Activated naive CD8-positive, alpha-beta T cell treated with anti-CD3 and anti-CD28 coated beads, Interleukin-2, amount 10 ng/mL, durations not matched to agents 7 days and 5 days (primary cell): ENCODE data around the gene LRRC28. TPM values are rescaled to one million over a fixed set of nuclear protein-coding genes. Genes with fewer than 3 reads are reported as not detected.

ENCODE experiments used
- ATAC-seq: fragments of 150-1000 bp; cut with Tn5 transposase; one replicate; pipeline ENCODE4 v1.10.0; 2021; ENCODE audit warnings: low read depth, moderate library complexity
- POLR2A ChIA-PET: fragments of 350-600 bp; sonication (Branson Sonifier 250); formaldehyde crosslinking; loops from one replicate; lab custom pipeline; 2021; ENCODE audit warnings: antibody characterized with exemption; lab: Charles Lee
- DNase-seq: peaks from one replicate; pipeline ENCODE4 v3.0.0; 2021
- H3K27ac Mint-ChIP-seq: one replicate; pipeline ENCODE4 v1.8.0; 2022; ENCODE audit warnings: mild to moderate bottlenecking, mixed read lengths
- H3K27me3 Mint-ChIP-seq: one replicate; pipeline ENCODE4 v1.8.0; 2022; ENCODE audit warnings: mild to moderate bottlenecking, moderate library complexity, mixed read lengths
- H3K36me3 Mint-ChIP-seq: one replicate; pipeline ENCODE4 v1.8.0; 2021; ENCODE audit warnings: mild to moderate bottlenecking, mixed read lengths
- H3K4me1 Mint-ChIP-seq: one replicate; pipeline ENCODE4 v1.8.0; 2021; ENCODE audit warnings: mixed read lengths
- H3K4me3 Mint-ChIP-seq: one replicate; pipeline ENCODE4 v1.8.0; 2022; ENCODE audit warnings: mild to moderate bottlenecking, moderate library complexity, mixed read lengths
- H3K9me3 Mint-ChIP-seq: one replicate; pipeline ENCODE4 v1.8.0; 2021; ENCODE audit warnings: mixed read lengths
- total RNA-seq, 2 experiments: library from RNA; stranded (reverse); gene quantifications; one replicate each; pipeline ENCODE4 v1.2.3, GENCODE V29; 2021

Gene LRRC28
- total RNA-seq, 2 experiments from 2014 or later = 18.0 to 20.3 TPM

DNA sequence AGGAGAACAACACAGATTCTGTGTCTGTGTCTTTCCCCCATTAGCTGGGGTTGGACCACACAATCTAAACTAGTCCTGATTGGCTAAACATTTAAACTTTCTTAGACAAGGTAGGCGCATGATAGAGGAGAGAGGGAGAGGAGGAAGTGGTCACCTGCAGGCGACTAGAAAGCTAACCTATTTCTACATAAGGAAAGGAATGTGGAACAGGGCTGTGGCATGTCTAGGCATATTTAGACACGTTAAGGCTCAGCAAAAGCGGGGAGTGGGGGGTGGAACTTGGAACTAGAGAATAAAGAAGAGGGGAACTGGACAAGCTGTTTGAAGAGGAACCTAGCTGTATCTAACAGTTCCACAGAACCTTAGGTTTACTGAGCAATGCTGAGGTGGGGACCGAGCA lies 12.8 kb downstream of the LRRC28 start:
- Mint-ChIP-seq H3K4me1 (peaks cover 18% of the 10 kb centered on the region), H3K27ac (no peak overlapping the region), H3K4me3 (no peak overlapping the region), H3K27me3 (no peaks in the 10 kb centered on the region), H3K36me3 (peaks cover 6% of the 10 kb centered on the region), H3K9me3 (no peaks in the 10 kb centered on the region)
- POLR2A ChIA-PET = interaction anchor here (3.4 kb wide), 1 partner anchor 13 kb away, joined by 12 read pairs; the partner anchor contains the start of gene LRRC28
- ATAC-seq (no peak), DNase-seq (no peak)

DNA sequence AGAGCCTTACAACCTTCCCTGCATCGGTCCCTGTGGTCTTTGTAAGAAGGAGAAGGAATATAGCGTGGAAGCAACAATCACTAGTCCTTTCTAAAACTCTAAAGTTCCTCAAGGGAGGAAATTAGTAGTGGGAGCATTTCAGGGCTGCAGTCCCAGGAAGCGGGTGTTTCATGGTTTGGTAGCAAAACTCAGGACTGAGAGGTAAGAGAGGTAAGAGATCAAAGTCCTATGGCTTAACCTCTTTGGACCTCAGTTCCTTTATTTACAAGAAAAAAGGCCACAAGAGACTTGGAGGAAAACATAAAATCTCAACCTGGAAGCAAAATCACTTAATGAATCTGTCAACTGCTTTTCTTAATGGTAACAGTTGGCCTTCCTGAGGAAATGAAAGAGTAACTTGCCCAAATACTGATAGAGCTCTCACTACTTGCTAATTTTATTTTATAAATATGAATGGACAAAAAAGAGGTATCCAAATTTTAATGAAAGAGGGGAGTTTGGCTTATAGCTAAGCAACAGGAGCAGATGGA lies 14.3 kb downstream of the LRRC28 start:
- peaks cover 18% of the 10 kb centered on the region for H3K4me1 Mint-ChIP-seq
- H3K4me3 Mint-ChIP-seq = no peak overlapping the region
- no peaks in the 10 kb centered on the region for H3K9me3 Mint-ChIP-seq
- H3K27me3 Mint-ChIP-seq = no peaks in the 10 kb centered on the region
- no peak for DNase-seq
- no peak overlapping the region for H3K27ac Mint-ChIP-seq
- H3K36me3 Mint-ChIP-seq = peaks cover 6% of the 10 kb centered on the region
- POLR2A ChIA-PET = no interaction called here
- no peak for ATAC-seq

DNA sequence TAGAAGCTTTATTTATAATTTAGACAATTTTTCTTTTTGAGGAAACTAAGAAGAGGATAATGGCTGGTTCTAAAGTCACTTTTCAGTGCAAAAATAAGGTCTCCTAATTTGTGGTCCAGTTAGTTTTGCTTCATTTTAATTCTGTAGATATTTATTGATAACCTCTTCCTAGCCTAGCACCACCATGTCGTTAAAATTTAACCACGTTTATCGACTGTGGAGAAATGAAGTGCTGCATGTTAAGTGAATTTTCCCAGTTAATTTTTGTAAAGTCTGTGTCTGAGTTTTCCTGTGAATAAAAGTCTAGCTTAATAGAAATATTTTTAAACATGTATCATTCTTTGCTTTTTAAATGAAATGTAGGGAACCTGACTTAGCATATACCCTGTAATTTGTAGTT lies 16.7 kb downstream of the LRRC28 start:
- H3K9me3 Mint-ChIP-seq = no peaks in the 10 kb centered on the region
- POLR2A ChIA-PET = no interaction called here
- H3K27me3 Mint-ChIP-seq = no peaks in the 10 kb centered on the region
- no peak overlapping the region for H3K27ac Mint-ChIP-seq
- peaks cover 6% of the 10 kb centered on the region for H3K36me3 Mint-ChIP-seq
- H3K4me3 Mint-ChIP-seq = no peak overlapping the region
- H3K4me1 Mint-ChIP-seq = peaks cover 18% of the 10 kb centered on the region
- DNase-seq (no peak), ATAC-seq (no peak)

DNA sequence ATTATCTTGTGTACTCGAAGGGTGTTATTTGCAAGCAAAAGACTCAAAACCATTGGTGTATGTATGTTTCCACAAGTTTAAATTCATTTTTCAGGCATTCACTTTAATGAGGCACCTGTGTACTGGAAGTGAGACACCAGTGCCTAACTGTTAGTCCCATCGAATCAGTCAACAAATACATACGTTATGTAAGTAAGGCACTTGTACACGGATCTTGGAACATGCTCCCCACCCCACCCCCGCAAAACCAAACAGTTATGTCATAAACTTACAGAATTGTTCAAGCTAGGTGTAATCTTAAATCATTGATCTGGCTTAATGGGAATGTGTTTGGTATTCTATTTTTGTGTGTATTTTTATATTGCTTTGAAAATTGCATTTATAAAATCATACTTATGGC lies 17.1 kb downstream of the LRRC28 start:
- Mint-ChIP-seq H3K9me3 (no peaks in the 10 kb centered on the region), H3K4me3 (no peak overlapping the region), H3K4me1 (peaks cover 18% of the 10 kb centered on the region), H3K36me3 (peaks cover 6% of the 10 kb centered on the region), H3K27ac (no peak overlapping the region), H3K27me3 (no peaks in the 10 kb centered on the region)
- POLR2A ChIA-PET = no interaction called here
- no peak for ATAC-seq
- DNase-seq = no peak

DNA sequence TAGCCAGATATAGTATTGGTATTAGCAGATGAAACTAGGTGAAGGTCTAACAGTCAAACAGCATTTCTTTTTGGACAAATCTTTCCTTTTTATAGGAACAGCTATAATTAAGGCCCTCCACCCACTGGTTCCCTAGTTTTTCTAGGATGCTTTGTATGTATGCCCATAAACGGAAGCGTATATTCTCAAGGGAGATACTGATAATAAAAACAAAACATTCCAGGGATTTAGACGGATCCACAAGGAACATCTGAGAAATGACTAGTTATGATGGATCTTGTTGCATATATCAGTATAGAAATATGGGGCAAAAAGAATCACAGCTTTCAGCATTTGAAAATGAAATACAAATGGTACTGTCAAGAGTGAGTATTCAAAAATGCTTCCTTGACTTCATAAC lies 22.5 kb downstream of the LRRC28 start:
- H3K4me1 Mint-ChIP-seq = peaks cover 7% of the 10 kb centered on the region
- H3K4me3 Mint-ChIP-seq = no peak overlapping the region
- H3K36me3 Mint-ChIP-seq = peaks cover 4% of the 10 kb centered on the region
- ATAC-seq = no peak
- no peak for DNase-seq
- H3K27me3 Mint-ChIP-seq = peaks cover 1% of the 10 kb centered on the region
- POLR2A ChIA-PET = no interaction called here
- no peaks in the 10 kb centered on the region for H3K9me3 Mint-ChIP-seq
- H3K27ac Mint-ChIP-seq = no peak overlapping the region

DNA sequence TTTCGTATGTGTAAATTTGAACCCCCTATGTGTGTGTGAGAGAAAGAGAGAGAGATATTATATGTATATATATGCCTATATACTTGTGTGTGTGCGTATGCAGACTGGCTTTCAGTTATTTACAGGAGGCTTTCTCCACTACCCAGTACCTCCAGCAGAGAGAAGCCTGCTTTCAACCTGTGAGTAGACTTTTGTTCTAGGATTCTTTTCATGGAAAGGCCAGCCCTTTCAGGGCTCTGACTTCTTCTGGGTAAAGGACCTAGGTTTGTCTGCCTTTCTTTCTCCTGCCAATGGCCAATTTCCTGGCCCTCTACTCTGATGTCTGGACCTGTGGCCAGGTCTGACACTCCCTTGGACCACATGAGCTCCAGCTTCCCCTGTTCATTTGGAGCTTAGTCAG lies 23.8 kb downstream of the LRRC28 start:
- ATAC-seq (no peak), DNase-seq (no peak)
- H3K4me1 Mint-ChIP-seq = peaks cover 16% of the 10 kb centered on the region
- no peak overlapping the region for H3K27ac Mint-ChIP-seq
- peaks cover 1% of the 10 kb centered on the region for H3K27me3 Mint-ChIP-seq
- H3K9me3 Mint-ChIP-seq = no peaks in the 10 kb centered on the region
- peaks cover 15% of the 10 kb centered on the region for H3K36me3 Mint-ChIP-seq
- POLR2A ChIA-PET = no interaction called here
- H3K4me3 Mint-ChIP-seq = no peak overlapping the region

DNA sequence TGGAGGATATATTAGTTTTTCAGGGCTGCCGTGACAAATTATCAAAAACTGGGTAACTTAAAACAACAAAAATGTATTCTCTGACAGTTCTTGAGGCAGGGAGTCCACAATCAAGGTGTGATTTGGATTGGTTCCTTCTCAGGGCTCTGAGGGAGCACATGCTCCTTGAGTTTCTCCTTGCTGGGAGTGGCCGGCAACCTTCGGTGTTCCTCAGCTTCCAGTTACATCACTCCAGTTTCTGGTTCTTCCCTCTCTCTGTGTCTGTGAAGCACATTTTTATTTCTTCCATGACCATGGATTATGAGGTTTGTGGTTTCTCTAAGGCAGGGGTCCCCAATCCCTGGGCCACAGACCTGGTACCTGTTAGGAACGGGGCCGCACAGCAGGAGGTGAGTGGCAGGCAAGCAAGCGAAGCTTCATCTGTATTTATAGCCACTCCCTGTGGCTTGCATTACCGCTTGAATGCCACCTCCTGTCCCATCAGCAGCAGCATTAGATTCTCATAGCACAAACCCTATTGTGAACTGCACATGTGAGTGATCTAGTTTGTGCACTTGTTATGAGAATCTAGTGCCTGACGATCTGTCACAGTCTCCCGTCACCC lies 24.3 kb downstream of the LRRC28 start:
- Mint-ChIP-seq H3K27ac (no peak overlapping the region), H3K36me3 (peaks cover 16% of the 10 kb centered on the region), H3K27me3 (peaks cover 1% of the 10 kb centered on the region), H3K9me3 (no peaks in the 10 kb centered on the region), H3K4me1 (peaks cover 20% of the 10 kb centered on the region), H3K4me3 (no peak overlapping the region)
- POLR2A ChIA-PET = no interaction called here
- no peak for DNase-seq
- no peak for ATAC-seq

DNA sequence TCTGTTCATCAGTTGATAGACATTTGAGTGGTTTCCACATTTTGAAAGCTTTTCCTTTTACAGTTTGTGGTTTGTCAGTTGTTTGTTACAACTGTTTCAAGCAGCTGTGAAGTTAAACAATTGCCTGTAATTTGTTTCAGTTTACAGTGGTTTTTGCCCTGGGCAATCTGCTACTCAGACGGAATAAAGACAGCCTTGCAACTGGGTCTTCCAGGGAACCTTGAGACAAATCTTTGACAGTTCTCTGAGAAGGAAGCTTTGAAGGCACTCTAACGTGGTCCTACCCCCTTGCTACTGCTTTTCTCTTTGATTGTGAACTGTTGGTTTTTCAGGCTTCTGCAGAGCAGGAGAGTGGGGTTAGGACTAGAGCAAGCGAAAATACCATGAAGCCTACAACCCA lies 28.0 kb downstream of the LRRC28 start:
- Mint-ChIP-seq H3K9me3 (no peaks in the 10 kb centered on the region), H3K27me3 (peaks cover 1% of the 10 kb centered on the region), H3K4me3 (no peak overlapping the region), H3K27ac (no peak overlapping the region), H3K36me3 (peaks cover 21% of the 10 kb centered on the region), H3K4me1 (peaks cover 23% of the 10 kb centered on the region)
- POLR2A ChIA-PET = no interaction called here
- DNase-seq (no peak), ATAC-seq (no peak)

DNA sequence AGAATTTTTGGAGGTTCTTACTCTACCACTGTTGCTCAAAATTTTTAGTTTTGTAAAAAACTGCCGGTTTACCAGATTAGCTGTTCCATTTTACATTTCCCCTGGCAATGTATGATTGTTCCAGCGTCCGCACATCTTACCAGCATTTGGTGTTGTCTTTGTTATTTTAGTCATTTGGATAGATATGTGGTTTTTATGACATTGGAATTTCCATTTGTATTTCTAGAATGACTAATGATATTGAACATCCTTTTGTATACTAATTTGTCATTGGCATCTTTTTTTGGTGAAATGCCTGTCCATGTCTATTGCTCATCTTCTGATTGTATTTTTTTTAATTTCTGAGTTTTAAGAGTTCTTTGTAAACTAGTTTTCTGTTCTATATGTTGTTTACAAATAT lies 28.5 kb downstream of the LRRC28 start:
- DNase-seq (no peak), ATAC-seq (no peak)
- peaks cover 21% of the 10 kb centered on the region for H3K36me3 Mint-ChIP-seq
- H3K27me3 Mint-ChIP-seq = peaks cover 1% of the 10 kb centered on the region
- peaks cover 23% of the 10 kb centered on the region for H3K4me1 Mint-ChIP-seq
- no peak overlapping the region for H3K4me3 Mint-ChIP-seq
- POLR2A ChIA-PET = no interaction called here
- no peaks in the 10 kb centered on the region for H3K9me3 Mint-ChIP-seq
- no peak overlapping the region for H3K27ac Mint-ChIP-seq

DNA sequence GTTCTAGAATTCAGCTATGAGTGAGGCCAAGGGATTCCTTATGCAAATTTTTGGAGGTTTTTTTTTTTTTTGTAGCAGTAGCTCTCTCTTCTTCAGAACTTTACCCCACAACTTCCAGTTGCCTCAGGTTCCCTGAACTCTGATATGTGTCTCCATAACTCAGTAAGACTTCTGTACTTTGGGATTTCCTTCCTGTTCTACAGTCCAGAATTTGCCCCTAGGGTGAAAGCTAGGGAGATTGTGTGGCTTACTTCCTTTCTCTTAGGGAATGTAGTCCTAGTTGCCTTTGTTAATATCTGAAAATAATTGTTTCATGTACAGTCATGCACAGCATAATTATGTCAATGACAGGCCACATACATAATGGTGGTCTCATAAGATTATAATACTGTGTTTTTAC lies 30.8 kb downstream of the LRRC28 start:
- no peak overlapping the region for H3K27ac Mint-ChIP-seq

DNA sequence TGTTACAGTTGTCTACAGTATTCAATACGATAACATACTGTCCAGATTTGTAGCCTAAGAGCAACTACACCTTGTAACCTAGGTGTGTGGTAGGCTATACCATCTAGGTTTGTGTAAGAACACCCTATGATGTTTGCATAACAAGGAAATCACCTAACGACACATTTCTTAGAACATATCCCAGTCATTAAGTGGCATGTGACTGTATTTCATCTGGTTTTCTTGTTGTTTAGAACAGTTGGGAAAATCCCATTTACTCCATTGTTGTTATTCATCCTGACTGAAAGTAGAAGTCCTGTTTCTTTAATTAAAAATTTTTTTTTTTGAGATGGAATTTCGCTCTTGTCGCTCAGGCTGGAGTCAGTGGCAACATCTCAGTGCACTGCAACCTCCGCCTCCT lies 31.3 kb downstream of the LRRC28 start:
- no peak for DNase-seq
- Mint-ChIP-seq H3K4me3 (no peak overlapping the region), H3K36me3 (peaks cover 21% of the 10 kb centered on the region), H3K9me3 (no peaks in the 10 kb centered on the region), H3K27ac (no peak overlapping the region), H3K27me3 (no peaks in the 10 kb centered on the region), H3K4me1 (peaks cover 17% of the 10 kb centered on the region)
- ATAC-seq = no peak
- POLR2A ChIA-PET = no interaction called here

More for the DNA sequence above, 30.8 kb downstream of the LRRC28 start:
- H3K4me3 Mint-ChIP-seq = no peak overlapping the region
- no peak for ATAC-seq
- no peaks in the 10 kb centered on the region for H3K9me3 Mint-ChIP-seq
- peaks cover 21% of the 10 kb centered on the region for H3K4me1 Mint-ChIP-seq
- H3K36me3 Mint-ChIP-seq = peaks cover 21% of the 10 kb centered on the region
- no peaks in the 10 kb centered on the region for H3K27me3 Mint-ChIP-seq
- no peak for DNase-seq
- POLR2A ChIA-PET = interaction anchor here (1.3 kb wide), 1 partner anchor 451 kb away, joined by 3 read pairs; the partner anchor contains the start of gene LYSMD4

DNA sequence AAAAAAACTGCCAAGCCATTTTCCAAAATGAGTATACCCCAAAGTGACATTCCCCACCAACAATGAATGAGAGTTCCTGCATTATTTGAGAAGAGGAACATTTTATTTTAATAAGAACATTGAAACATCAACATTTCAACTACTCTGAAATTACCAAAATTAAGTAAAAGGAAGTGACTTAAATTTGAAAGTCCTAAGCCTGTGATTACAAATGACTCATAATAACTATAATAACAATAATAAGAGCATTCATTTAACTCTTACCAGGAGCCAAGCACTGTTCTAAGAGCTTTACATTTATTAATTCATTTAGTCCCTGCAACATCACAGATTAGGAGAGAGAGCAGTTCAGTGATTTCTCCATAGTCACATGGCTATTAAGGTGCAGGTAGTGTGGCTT lies 32.4 kb downstream of the LRRC28 start:
- no peak overlapping the region for H3K4me3 Mint-ChIP-seq
- ATAC-seq (no peak), DNase-seq (no peak)
- POLR2A ChIA-PET = no interaction called here
- no peak overlapping the region for H3K27ac Mint-ChIP-seq
- H3K27me3 Mint-ChIP-seq = no peaks in the 10 kb centered on the region
- H3K36me3 Mint-ChIP-seq = peaks cover 18% of the 10 kb centered on the region
- no peaks in the 10 kb centered on the region for H3K9me3 Mint-ChIP-seq
- peaks cover 17% of the 10 kb centered on the region for H3K4me1 Mint-ChIP-seq

DNA sequence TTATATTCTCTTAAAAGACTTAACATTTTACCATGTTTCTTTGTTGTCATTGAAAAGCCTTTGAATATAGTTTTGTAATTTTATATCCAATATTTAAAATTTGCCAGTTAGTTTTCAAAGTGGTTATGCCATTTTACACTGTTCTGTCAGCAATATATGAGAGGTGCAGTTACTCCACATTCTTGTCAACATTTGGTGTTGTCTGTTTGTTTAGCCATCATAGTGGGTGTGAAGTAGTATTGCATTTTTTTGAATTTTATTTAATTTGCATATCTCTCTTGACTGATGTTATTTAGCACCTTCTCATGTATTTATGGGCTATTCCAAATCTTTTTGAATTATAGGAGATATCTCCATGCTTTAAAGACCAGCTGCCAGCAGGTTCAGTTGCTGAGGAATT lies 40.4 kb downstream of the LRRC28 start:
- POLR2A ChIA-PET = no interaction called here
- ATAC-seq (no peak), DNase-seq (no peak)
- Mint-ChIP-seq H3K27me3 (no peaks in the 10 kb centered on the region), H3K27ac (no peak overlapping the region), H3K4me3 (no peak overlapping the region), H3K4me1 (peaks cover 4% of the 10 kb centered on the region), H3K36me3 (peaks cover 22% of the 10 kb centered on the region), H3K9me3 (peaks cover 13% of the 10 kb centered on the region)

DNA sequence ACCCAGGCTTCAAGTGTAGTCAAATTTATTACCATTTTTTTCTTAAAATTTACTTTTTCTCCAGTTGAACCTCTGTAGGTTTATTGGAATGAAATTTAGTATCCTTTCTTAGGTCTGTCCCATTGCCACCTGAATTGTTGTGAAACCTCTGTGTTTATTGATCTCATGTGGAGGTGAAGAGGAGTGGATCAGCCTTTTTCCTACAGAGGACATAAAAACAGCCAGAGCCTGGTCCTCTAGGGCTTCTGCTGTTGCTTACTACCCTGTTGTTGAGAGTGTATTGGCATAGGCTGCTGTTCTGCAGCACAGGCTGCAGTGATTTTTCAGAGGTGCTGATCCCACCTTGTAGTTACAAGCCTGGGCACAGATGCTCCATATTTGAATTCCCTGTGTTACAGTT lies 44.6 kb downstream of the LRRC28 start:
- H3K27me3 Mint-ChIP-seq = no peaks in the 10 kb centered on the region
- H3K27ac Mint-ChIP-seq = no peak overlapping the region
- POLR2A ChIA-PET = no interaction called here
- H3K4me1 Mint-ChIP-seq = peaks cover 4% of the 10 kb centered on the region
- no peak overlapping the region for H3K4me3 Mint-ChIP-seq
- H3K36me3 Mint-ChIP-seq = peaks cover 22% of the 10 kb centered on the region
- peaks cover 13% of the 10 kb centered on the region for H3K9me3 Mint-ChIP-seq
- no peak for ATAC-seq
- no peak for DNase-seq
